Measurements from ENCODE around the gene SYNJ2.

SYNJ2 gene

DNA sequence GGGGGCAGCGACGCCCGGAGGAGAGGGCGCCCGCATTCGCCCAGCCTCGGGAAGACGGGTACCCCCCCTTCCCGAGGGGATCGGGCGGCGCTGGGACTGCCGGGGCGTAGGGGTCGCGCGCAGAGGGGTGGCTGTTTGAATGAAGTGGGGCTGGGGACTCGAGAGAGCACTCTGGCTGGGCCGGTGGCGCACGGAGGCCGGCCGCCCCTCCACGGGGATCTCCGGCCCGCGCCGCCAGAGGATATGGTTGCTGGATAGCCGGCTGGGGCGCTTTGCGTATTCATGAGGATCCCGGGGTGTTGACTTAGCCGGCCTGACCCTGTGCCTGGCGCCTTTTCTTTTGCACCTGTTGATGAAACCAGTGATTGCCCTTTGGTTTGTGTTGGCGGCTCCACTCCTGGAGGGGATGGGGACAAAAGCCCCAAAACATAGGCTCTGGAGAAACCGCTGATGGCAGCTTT, 469 bp downstream of the SYNJ2 start:
- no peak for DNase-seq (ENCODE audit: low read depth)

GRCh38 chr6:157982563-157983405, 1.1 kb downstream of the SYNJ2 start:
- DNase-seq (ENCODE audit: low read depth) = no peak

- no peak for DNase-seq (ENCODE audit: low read depth)
Observed at GRCh38 chr6:157983406-157984119, 1.9 kb downstream of the SYNJ2 start.

GRCh38 chr6:157984128-157984527, 2.5 kb downstream of the SYNJ2 start:
- DNase-seq (ENCODE audit: low read depth) = no peak

DNA sequence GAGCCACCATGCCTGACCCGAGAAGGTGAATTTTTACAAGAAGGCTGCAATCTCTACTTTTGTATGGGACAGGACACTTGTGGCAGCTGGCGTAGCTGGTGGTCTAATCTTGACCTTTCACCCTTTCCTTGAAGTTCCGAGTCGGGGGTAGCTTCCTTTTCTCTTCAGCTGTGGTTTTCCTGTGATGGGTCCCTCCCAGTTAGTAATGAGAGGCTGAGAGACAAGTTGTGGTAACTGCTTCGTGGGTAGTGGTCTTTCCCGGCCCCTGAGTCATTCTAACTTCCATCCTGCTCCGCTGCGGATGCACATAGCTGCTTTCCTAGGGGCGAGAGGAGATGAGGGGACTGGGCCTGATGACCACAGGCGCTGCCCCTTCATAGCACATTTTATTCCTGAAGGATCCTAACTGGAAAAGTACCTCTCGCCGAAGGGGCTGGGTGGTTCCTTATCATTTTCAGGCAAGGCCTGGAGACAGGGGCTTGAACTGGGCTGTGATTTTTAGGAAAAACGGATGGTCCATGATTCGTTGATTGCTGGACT, 3.1 kb downstream of the SYNJ2 start:
- no peak for DNase-seq (ENCODE audit: low read depth)

GRCh38 chr6:157985378-157986155, 3.9 kb downstream of the SYNJ2 start:
- DNase-seq (ENCODE audit: low read depth) = no peak

DNA sequence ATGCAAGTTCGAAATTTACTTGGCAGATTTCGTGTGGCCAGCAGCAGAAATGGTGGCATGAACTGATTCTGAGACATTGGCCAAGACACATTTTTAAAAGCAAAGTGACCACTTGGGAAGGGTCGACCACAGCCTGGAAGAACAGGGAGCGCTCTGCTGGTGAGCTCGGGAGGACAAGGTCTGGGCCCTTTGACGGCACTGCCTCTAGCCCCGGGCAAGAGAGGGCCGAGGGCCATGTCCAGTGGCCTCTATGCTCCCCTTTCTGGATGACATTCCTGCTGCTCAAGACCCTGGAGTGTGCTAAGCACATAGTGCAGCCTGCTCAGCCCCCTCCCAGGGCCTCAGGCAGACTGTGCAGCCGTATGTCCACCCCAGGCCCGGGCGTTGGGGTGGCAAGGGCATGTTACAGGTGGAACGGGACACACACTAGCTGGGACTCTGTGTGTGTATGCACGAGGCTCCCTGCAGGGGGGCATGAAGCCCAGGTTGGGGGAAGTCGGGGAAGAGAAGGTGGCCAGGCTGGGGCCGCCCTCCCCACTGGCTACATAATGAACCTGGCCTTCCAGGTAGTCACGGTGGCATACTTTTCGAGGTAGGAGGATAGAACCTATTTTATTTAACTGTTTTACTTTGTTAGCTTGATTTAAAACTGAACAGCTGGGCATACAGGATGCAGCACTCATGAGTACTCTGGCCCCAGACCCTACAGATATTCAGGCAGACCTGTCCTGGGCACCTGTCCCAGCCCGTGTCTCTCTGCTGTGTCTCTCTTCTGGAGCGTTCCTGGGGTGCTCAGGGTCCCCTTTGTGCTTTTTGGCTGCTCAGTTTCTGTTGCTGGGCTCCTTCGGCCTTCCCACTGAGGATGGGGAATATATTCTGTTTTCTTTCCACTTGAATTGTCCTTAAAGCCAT, 6.4 kb downstream of the SYNJ2 start:
- no peak for DNase-seq (ENCODE audit: low read depth)

- no peak for DNase-seq (ENCODE audit: low read depth)
Observed at GRCh38 chr6:157988700-157989063, 7.0 kb downstream of the SYNJ2 start.

- no peak for DNase-seq (ENCODE audit: low read depth)
Observed at GRCh38 chr6:157989541-157990289, 8.1 kb downstream of the SYNJ2 start.

DNA sequence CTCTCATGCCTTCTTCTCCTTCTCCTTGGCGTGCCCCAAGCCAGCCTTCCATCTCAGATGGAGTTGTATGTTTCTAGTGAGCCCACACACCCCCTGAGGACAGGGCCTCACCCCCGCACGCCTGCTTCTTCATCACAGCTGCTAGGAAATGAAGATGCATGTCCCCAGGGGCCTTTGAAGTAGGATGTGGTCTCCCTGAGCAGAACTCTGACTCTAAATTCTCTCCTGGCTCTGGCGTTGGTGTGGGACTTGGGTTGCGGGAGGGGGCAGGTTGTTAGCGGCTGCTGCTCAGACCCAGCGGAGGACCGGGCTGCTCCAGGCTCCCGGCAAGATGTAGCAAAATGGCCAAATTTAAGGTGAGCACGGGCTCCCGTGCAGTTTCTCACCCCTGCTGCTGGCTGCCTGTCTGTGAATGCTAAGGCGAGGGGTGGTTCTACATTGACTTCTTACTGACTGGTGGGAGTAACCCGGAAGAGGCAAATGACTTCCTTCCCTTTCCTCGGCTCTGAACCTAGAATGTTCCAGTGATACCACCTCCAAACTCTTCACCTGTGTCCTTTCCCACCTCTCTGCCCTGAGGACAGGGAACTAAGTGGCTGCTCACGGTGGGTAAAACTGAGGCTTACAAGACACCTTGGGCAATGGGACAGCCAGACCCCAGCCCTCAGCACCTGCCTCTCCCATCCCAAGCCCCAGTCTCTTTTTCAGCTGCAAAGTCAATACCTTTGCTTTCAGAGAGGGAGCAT, 8.8 kb downstream of the SYNJ2 start:
- DNase-seq (ENCODE audit: low read depth) = no peak

DNA sequence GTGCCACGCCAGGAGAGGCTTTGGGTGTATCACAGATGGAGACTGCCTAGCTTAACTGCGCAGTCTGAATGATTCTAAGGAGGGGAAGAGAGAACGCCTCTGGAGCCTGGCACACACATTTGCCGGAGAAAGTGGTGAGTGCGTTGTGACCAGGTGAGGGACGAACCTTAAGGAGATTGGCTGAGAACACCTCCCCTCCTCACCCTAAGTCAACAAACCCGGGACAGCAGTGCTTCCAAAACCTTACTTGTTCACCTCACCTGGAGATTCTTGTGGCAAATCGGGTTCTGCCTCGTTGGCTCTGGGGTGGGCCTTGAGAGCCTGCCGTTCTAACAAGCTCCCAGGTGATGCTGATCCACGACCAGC, 9.4 kb downstream of the SYNJ2 start:
- no peak for DNase-seq (ENCODE audit: low read depth)

GRCh38 chr6:157993076-157993475, 11.4 kb downstream of the SYNJ2 start:
- no peak for DNase-seq (ENCODE audit: low read depth)

GRCh38 chr6:157994125-157994795, 12.6 kb downstream of the SYNJ2 start:
- DNase-seq (ENCODE audit: low read depth) = no peak

DNA sequence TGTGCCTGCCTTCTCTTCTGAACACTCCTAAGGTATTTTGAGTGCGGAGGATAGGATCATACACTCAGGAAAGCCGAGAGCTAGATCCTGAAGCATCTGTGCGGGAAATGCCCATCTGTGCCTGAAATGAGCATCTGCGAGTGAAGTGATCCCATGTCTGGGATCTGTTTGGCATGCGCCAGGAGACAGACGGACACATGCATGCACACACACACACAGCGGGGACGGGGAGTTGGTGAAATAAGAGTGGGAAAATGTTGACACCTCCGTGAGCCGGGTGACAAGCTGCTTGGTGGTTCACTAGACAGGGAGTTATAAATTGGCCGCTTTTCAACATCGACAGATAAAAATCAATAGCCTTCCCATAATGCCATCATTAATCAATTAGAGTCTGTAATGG, 13.8 kb downstream of the SYNJ2 start:
- no peak for DNase-seq (ENCODE audit: low read depth)

DNA sequence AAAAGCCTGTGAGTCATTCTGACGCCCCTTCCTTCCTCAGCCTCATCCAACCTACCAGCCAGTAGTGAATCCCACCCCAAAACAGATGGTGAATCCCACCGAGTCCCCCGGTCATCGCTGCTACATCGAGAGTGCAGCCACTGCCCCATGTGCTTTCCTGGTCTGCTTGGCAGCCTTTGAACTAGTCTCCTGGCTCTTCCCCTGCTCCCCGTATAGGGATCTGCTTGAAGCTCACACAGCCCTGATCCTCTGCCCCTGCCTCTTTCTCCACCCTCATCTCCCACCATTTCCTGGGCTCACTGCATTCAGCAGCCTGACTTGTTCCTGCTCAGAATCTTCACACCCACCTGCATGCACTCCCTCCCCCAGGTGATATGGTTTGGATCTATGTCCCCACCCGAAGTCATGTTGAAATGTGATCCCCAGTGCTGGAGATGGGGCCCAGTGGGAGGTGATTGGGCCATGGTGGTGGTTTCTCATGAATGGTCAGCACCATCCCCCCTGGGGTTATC, 14.6 kb downstream of the SYNJ2 start:
- DNase-seq (ENCODE audit: low read depth) = no peak

GRCh38 chr6:157996918-157997702, 15.4 kb downstream of the SYNJ2 start:
- no peak for DNase-seq (ENCODE audit: low read depth)

DNA sequence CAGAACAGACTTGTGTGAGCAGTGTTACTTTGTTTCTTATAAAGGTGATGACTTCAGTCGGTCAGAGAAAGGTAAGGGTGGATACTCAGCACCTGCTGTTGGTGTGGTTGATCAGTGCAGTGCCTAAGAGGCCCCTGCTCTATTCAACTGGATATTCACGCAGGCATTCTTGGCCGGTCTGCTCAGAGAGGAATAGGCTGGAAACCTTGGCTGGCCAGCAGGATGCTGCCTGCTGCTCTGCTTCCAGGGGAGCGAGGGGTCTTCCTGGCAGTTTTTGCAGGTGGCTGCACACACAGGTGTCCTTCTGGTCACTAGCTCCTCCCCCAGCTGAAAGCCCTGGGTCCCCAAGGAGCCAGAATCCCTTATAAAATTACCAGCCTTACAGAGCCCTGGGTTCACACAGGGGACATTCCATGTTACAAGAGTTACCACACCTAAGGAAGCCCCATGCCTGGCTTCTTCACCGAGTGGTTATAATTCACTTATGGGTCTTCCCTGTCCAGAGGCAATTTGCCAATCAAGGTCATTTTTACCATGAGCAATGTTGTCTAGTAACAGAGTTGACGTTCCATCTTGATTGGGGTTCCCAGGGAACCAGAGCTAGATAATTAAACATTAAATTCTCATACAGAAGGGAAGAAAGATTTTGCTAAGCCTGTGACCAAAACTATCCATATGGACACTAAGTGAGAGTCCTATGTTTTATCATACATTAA, 16.4 kb downstream of the SYNJ2 start:
- DNase-seq (ENCODE audit: low read depth) = no peak

- DNase-seq (ENCODE audit: low read depth) = no peak
Observed at GRCh38 chr6:157998707-157999167, 17.1 kb downstream of the SYNJ2 start.
